Endodermal cell (in vitro differentiated cells): ENCODE results near the gene RABL3. TPM values are rescaled to one million over a fixed set of nuclear protein-coding genes. Genes with fewer than 3 reads are reported as not detected.

ENCODE experiments used
- DNase-seq: peaks from one replicate; pipeline ENCODE4 v3.0.0-alpha.2; 2017
- H3K27ac ChIP-seq: 2 replicates; pipeline ENCODE4 v1.5.1; 2013; ENCODE audit warnings: mild to moderate bottlenecking, low read depth, low read length, moderate library complexity
- H3K27me3 ChIP-seq: 2 replicates; pipeline ENCODE4 v1.6.1; 2013; ENCODE audit warnings: mild to moderate bottlenecking, low read length, moderate library complexity; ENCODE audit not compliant: insufficient read depth, control insufficient read depth, poor library complexity, severe bottlenecking
- H3K36me3 ChIP-seq: 2 replicates; pipeline ENCODE4 v1.7.0; 2013; ENCODE audit warnings: mild to moderate bottlenecking, low read length, moderate library complexity; ENCODE audit not compliant: control insufficient read depth, insufficient read depth
- H3K4me1 ChIP-seq: one replicate; pipeline ENCODE4 v1.7.0; 2013; ENCODE audit warnings: low read length; ENCODE audit not compliant: control insufficient read depth, insufficient read depth
- H3K4me3 ChIP-seq: 2 replicates; pipeline ENCODE4 v1.5.1; 2013; ENCODE audit warnings: mild to moderate bottlenecking, low read length, moderate library complexity
- H3K9ac ChIP-seq: 2 replicates; pipeline ENCODE4 v1.6.1; 2013; ENCODE audit warnings: mild to moderate bottlenecking, low read length, moderate library complexity; ENCODE audit not compliant: poor library complexity, severe bottlenecking; ENCODE audit errors: extremely low read depth
- H3K9me3 ChIP-seq: 2 replicates; pipeline ENCODE4 v1.6.1; 2013; ENCODE audit warnings: mild to moderate bottlenecking, low read length, moderate library complexity; ENCODE audit not compliant: control insufficient read depth
- H3K27ac Mint-ChIP-seq: 2 replicates; pipeline ENCODE4 v1.8.0; 2020; ENCODE audit warnings: mixed read lengths
- H3K27me3 Mint-ChIP-seq: 2 replicates; pipeline ENCODE4 v1.8.0; 2021; ENCODE audit warnings: mild to moderate bottlenecking, mixed read lengths; ENCODE audit not compliant: insufficient read depth
- H3K36me3 Mint-ChIP-seq: 2 replicates; pipeline ENCODE4 v1.8.0; 2020; ENCODE audit warnings: low read depth, mixed read lengths
- H3K4me1 Mint-ChIP-seq: 2 replicates; pipeline ENCODE4 v1.8.0; 2020; ENCODE audit warnings: mixed read lengths
- H3K4me3 Mint-ChIP-seq: 2 replicates; pipeline ENCODE4 v1.8.0; 2020; ENCODE audit warnings: mild to moderate bottlenecking, moderate library complexity, mixed read lengths
- H3K9me3 Mint-ChIP-seq: 2 replicates; pipeline ENCODE4 v1.8.0; 2020; ENCODE audit warnings: mild to moderate bottlenecking, mixed read lengths
- WGBS, 2 experiments: methylation state at CpG; one replicate each; pipeline versions ENCODE4 v1.1.5 to v1.1.7; 2013; ENCODE audit warnings: missing lambda C conversion rate in 2 of 2, mixed read lengths in 1 of 2; ENCODE audit not compliant: insufficient coverage in 1 of 2, insufficient read length in 1 of 2; 5-methylcytosine and 5-hydroxymethylcytosine counted together
- total RNA-seq, 2 donors: library from RNA; stranded (reverse); fragmentation: NEBNext Ultra II Directional in 1 of 2; extraction: Animal tissue kit (Norgen Biotek cat#: 25700) in 1 of 2; gene quantifications; 2 replicates in 1 of 2; 3 replicates in 1 of 2; pipeline ENCODE4 v1.2.1, GENCODE V29; 2021
- TF ChIP-seq, protein P1 (sequence below): fragments of 200-600 bp; sonication (generic); conservative IDR thresholded peaks from 2 replicates; pipeline ENCODE4 v1.5.0; 2021; ENCODE audit warnings: antibody characterized with exemption, mild to moderate bottlenecking

RABL3 gene
- total RNA-seq, 2 donors from 2014 or later: 19.6 to 23.0 TPM

DNA sequence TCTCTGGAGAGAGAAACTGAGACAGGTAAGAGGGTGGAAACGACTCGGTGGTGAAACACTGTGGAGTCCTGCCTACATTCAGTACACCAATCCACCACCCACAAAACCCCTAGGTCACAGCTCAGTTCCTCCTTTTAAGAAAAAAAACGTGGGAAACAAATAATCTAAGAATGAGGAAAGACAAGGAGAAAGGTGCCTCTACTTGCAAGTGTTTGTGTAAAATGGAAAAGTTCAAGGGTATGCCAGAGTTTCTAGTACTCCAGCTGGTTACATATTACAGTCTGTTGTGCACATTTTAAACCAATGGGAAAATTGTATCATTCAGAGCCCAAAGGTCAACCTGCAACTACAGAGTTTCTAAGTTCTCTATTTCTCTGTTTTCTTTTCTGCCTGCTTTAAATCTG lies 92.5 kb downstream of the RABL3 start:
- TF ChIP-seq, protein P1, sequence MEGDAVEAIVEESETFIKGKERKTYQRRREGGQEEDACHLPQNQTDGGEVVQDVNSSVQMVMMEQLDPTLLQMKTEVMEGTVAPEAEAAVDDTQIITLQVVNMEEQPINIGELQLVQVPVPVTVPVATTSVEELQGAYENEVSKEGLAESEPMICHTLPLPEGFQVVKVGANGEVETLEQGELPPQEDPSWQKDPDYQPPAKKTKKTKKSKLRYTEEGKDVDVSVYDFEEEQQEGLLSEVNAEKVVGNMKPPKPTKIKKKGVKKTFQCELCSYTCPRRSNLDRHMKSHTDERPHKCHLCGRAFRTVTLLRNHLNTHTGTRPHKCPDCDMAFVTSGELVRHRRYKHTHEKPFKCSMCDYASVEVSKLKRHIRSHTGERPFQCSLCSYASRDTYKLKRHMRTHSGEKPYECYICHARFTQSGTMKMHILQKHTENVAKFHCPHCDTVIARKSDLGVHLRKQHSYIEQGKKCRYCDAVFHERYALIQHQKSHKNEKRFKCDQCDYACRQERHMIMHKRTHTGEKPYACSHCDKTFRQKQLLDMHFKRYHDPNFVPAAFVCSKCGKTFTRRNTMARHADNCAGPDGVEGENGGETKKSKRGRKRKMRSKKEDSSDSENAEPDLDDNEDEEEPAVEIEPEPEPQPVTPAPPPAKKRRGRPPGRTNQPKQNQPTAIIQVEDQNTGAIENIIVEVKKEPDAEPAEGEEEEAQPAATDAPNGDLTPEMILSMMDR: no peak
- 92 to 100% methylated on average over 1 to 3 of the region's 3 CpGs for WGBS, 2 experiments
- H3K27me3 ChIP-seq: no peaks in the 10 kb centered on the region
- H3K4me1 Mint-ChIP-seq: peaks cover 14% of the 10 kb centered on the region
- H3K9me3 Mint-ChIP-seq: no peaks in the 10 kb centered on the region
- no peak for DNase-seq
- H3K4me1 ChIP-seq: no peaks in the 10 kb centered on the region
- no peaks in the 10 kb centered on the region for H3K36me3 ChIP-seq
- H3K27me3 Mint-ChIP-seq: no peaks in the 10 kb centered on the region
- no peak overlapping the region for H3K4me3 Mint-ChIP-seq
- no peak overlapping the region for H3K4me3 ChIP-seq
- no peak overlapping the region for H3K9ac ChIP-seq
- H3K27ac Mint-ChIP-seq: no peak overlapping the region
- no peak overlapping the region for H3K27ac ChIP-seq
- no peaks in the 10 kb centered on the region for H3K36me3 Mint-ChIP-seq
- no peaks in the 10 kb centered on the region for H3K9me3 ChIP-seq

DNA sequence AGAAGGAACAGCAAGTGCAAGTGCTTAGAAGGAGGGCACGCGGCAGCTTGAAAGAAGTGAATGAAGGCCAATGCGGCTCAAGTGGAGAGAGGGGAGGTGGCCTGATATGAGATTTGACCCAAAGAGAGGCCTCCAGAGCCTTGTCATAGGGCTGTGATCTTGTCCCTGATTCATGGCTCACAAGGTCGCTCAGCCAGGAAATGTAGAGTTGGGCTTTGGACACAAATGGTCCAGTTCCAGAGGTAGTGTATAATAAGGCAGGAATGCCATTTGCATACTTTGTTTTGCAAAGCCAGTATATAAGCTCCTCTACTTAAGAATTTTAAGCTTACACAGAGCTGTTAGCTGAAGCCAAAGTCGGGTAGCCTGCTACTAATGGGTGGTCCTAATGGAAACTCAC lies 94.0 kb downstream of the RABL3 start:
- no peak for DNase-seq
- Histone ChIP-seq H3K36me3 (no peaks in the 10 kb centered on the region), H3K9ac (no peak overlapping the region), H3K4me3 (no peak overlapping the region), H3K27ac (no peak overlapping the region), H3K4me1 (no peaks in the 10 kb centered on the region), H3K27me3 (no peaks in the 10 kb centered on the region), H3K9me3 (no peaks in the 10 kb centered on the region)
- WGBS, 2 experiments: 93 to 98% methylated on average over 5 of the region's 5 CpGs
- no peaks in the 10 kb centered on the region for H3K27me3 Mint-ChIP-seq
- H3K4me1 Mint-ChIP-seq: peaks cover 19% of the 10 kb centered on the region
- TF ChIP-seq, protein P1: no peak
- no peaks in the 10 kb centered on the region for H3K9me3 Mint-ChIP-seq
- no peaks in the 10 kb centered on the region for H3K36me3 Mint-ChIP-seq
- H3K27ac Mint-ChIP-seq: no peak overlapping the region
- H3K4me3 Mint-ChIP-seq: no peak overlapping the region

DNA sequence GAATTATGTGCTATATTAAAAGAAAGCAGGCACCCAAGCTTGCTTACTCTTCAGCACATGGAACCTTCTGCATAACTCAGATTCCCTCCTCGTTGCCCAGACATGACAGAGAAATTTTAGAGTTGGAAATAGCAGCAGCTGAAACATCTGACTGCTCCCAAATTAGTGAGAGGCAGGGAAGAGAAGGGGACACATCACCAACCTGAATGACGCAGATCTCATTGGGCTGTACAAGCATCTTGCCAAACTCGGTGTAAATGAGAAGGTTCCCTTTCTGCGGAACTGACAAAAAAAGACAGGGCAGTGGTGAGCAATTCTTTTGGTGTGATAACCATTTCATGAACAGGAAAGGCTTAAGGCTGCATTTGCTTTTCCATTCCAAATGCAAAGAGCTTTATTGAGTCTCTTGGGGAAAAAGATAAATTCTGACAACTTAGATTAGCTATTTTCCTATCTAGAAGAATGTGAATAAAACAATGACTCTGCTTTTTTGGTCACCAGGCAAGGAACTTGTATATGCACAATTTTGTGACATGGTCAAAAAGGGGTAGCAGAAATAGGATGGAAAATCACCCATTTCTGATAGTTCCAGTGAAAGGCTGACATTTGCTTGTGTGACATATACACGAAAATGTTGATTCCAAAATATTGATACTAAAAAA lies 95.4 kb downstream of the RABL3 start:
- Histone ChIP-seq H3K4me3 (no peak overlapping the region), H3K36me3 (no peaks in the 10 kb centered on the region), H3K9me3 (no peaks in the 10 kb centered on the region), H3K27ac (no peak overlapping the region), H3K9ac (no peak overlapping the region), H3K4me1 (no peaks in the 10 kb centered on the region), H3K27me3 (no peaks in the 10 kb centered on the region)
- Mint-ChIP-seq H3K27ac (no peak overlapping the region), H3K4me1 (peaks cover 19% of the 10 kb centered on the region), H3K27me3 (no peaks in the 10 kb centered on the region), H3K9me3 (no peaks in the 10 kb centered on the region), H3K36me3 (no peaks in the 10 kb centered on the region), H3K4me3 (no peak overlapping the region)
- DNase-seq: no peak
- TF ChIP-seq, protein P1: no peak
- WGBS, 2 experiments: 90 to 97% methylated on average over 3 to 5 of the region's 5 CpGs
